ENCODE data around the gene GAS6.
"Not testable (repeated sequence)": the region's sequence is repeated elsewhere in the genome, so short reads cannot be mapped to it uniquely, and the experiment has no call there.

GAS6 gene

DNA sequence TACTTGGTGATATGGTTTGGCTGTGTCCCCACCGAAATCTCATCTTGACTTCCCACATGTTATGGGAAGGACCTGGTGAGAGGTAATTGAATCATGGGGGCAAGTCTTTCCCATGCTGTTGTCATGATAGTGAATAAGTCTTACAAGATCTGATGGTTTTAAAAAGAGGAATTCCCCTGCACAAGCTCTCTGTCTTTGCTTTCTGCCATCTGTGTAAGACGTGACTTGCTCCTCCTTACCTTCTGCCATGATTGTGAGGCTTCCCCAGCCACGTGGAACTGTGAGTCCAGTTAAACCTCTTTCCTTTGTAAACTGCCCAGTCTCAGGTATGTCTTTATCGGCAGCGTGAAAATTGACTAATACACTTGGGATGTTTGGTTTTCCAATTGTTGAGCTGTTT lies 4.0 kb upstream of the GAS6 start:
- DNase-seq (ENCODE audit: low read depth in 2 of 2): not testable (repeated sequence)

DNA sequence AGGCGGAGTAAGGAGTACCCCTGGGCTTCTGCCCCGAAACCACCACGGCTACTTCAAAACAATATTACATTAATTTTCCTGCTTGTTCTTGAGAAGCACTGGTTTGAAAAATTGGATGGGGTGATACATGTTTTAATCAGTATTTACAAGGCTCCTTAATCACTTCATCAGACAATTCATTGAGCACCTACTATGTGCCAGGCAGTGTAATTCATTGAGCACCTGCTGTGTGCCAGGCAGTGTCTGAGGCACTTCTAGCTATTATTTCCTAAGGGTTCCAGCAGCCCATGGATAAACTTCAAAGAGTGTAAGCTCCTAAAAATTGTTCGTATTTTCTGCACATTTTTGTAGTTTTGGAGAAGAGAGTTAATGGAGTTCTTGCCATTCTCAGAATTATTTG lies 1.6 kb upstream of the GAS6 start:
- DNase-seq (ENCODE audit: low read depth in 2 of 2): no peak

DNA sequence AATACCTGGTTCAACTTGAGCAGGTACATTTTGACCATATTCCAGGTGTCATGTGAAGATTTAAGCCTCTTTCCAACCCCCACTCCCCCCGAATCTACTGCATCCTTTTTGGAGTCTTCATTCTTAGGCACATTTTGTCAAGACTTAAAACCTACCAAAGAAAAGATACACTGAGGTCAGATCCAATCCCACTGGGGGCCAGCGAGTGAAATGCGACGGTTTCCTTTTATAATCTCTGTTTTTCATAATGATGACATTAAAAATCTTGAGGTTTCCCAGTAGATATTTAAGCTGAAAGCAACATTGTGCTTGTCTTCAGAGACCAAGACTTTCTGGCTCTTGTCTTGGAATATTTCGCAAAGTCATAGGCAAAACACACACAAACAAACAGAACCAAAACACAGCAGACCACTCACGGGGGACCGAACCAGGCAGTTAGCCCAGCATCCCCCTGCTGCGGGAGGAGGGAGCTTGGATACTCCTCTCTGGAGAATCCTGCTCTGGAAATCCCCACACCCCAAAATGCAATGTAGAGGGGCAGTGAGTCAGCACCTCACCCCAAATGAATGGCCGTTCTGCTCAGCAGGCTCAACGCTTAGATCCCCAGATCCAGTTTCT lies 506 bp upstream of the GAS6 start:
- DNase-seq (ENCODE audit: low read depth in 2 of 2): no peak

DNA sequence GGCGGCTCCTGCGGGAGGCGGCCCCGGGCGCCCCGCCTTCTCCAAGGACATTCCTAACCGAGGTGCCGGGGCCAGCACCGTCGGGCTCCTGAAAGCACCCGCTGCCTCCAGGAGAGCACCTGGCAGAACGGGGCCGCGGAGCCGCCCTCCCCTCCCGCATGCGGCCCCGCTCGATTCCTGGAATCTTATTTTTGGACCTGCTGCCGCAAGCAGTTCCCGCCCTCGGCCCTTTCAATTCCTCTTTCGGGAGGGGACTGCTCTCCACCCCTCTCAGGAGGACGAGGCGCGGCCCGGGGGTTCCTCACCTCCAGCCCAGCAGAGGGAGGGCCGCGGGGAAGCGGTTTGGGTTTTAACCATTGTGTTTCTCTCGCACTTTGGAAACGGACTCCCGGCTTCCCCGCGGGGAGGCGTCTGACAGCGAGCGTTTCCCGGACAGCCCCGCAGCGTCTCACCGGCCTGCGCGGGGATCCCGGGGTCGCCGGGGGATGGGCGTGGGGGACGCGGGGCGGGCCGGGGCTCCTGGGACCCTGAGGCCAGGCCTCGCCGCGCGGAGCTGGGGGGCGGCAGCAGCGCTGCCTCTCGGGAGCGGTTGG lies 849 bp downstream of the GAS6 start:
- DNase-seq (ENCODE audit: low read depth in 2 of 2): no peak

DNA sequence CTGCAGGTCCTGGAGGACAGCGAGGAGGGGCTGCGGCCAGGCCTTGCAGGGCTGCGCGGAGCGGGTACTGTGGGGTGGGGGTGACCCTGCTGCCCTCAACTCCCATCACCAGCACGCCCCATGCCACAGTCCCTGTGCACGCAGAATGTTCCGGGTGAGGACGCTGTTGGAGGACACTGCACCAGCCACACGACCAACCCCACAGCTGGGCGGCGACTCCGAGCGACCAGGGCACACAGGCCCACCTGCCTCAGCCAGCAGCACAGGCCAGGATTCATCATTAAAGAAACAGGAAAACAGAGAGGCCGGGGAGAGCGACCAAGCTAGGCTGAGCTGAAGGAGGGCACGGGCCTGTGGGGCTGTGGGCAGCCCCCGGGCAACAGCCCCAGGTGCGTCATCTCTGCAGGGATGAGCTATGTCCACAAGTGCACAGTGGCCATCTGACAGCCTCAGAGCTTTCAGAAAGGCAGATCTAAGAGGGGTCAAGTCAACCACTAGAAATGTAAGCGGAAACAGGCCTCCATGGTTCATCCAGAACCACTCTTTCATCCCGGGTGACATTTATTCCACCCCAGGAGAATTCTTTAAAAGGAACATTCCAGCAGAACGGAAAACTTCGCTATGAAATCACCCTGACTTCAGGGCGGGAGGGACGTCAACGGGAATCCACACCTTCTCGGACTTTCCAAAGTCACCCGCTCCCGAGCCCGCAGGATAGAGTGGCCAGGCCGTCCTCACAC lies 1.5 kb downstream of the GAS6 start:
- no peak for DNase-seq (ENCODE audit: low read depth in 2 of 2)

DNA sequence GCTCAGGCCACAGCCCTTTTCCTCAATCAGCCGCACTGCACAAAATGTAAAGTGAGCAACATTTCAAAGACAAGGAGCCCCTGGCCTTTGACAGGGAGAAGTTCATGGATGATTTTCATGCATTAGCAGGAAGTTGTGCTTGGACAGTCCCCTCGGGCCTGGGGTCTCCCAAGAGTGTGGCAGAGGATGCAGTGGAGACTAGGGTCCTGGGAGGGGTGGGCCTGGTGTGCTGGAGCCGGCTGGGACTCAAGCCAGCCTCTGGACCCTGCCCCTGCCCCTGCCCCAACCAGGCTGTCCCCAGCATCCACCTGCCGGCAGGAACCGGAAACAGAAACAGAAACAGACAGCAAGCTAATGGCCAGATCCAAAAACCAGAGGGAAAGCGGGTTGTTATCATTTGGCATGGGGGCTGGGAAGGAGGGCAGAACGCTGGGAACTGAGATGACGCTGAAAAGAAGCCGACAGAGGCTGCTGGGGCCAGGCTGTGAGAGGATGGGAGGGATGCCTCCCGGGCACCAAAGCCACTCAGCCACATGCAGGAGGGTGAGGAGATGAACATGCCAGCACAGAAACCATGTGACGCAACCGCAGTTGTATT lies 2.3 kb downstream of the GAS6 start:
- DNase-seq (ENCODE audit: low read depth in 2 of 2): no peak

DNA sequence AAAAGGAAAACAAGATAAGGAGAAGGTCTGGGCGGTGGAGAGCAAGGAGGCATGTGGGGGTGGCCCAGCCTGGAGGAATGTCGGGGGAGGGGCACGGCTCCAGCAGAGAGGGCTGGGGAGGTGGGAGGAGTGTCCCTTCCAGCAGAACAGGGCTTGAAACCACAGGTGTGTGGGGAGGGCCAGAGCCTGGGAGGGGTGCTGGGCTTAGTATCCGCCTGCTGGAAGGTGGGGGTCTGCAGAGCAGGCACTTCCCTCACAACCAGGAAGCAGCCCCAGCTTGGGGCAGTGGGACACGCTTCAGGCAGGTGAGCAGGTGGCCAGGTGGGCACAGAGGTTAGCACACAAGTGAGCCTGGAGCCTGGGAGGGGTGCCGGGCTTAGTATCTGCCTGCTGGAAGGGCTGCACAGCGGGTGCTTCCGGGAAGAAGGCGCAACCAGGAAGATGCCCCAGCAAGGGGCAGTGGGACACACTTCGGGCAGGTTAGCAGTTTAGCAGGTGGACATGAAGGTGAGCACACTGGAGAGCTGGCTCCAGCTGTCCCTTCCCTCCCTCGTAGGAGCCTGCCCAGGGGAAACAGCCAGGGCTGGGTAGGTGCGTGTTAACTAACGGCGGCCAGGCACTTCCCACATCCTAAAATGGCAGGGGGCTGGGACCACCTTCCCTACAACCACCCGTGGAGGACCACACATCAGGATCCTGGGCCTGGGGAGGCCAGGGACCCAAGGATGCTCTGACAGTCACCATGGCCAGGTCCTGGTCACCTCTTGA lies 3.0 kb downstream of the GAS6 start:
- no peak for DNase-seq (ENCODE audit: low read depth in 2 of 2)

DNA sequence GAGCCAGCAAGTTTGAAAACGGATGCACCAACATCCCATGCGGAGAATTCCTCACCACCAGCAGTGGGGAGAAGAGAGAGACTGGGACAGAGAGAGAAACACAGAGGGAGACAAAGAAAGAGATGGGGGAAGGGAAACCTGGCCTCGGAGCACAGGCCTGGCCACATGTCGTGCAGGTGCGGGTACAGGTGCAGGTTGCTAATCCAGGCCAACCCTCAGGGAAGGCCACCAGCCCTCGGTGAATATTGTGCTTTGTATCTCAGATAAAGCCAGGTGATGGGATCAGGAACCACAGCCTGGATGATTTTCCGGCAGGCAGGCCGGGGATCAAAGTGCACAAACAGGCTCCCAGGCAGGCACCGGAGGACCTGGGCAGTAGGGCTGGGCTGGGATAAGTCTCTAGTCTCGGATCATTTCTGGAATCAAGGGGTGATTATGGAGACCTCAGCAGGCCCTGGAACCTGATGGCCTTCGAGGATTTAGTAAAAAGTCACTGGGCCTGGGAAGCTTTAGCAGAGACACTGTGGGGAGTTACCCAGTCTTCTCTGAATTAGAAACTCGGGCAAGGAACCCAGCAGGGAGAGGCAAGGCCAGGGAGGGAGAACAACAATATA lies 3.7 kb downstream of the GAS6 start:
- no peak for DNase-seq (ENCODE audit: low read depth in 2 of 2)

DNA sequence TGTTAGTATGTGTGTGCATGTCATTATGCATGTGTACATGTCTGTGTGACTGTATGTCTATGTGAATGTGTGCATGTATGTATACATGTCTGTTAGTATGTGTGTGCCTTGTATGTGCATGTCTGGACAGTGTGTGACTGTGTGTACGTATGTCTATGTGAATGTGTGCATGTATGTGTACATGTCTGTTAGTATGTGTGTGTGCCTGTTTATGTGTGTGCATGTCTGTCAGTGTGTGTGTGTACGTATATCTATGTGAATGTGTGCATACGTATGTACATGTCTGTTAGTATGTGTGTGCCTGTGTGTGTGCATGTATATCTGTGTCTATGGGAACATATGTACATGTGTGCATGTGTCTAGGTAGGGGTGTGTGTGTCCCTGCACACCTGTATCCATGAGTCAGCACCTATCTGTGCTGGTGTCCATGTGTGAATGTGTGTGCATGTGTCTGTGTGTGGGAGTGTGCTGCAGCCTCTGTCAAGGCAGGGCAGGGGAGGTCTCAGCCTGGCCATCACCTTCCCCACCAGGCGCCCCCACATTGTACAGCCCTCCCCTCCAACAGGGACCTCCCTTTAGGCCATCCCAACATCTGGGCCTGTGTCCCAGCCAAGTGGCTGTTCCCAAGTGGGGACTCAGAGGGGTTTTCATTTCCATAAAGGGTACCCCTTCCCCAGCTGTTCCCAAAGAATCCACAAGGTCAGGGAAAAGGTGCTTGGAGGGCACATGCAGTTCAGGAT lies 4.4 kb downstream of the GAS6 start:
- no peak for DNase-seq (ENCODE audit: low read depth in 2 of 2)

DNA sequence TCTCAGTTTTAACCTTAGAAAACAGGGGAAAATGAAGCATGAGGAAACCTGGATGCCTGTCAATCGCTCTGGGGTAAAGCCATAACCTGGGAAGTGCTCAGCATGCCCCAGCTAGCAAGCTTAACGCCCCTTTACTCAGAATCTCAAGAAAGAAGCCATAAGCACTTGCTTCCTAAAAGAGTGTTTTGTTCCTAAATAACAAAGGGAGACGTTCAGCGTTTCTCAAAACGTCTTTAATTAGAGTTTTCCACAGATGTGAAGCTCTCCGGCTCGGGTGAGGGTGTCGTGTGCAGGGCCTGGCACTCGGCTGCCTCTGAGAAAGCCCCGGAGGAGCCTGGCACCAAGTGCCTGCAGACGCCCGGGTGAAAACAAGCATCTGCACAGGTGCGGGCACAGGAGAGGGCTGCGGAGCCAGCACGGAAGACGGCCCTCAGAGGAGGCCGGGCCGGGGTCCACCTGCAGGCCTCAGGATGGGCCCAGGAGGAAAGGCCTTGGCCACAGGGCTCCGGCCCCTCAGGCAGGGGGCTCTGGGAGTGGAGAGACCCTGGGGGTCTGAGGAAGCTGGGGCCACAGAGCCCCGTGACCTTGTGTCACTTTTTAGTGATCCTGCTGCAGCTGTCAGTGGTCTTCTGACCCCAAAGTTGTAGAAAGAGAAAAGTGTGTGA lies 6.2 kb downstream of the GAS6 start:
- DNase-seq (ENCODE audit: low read depth in 2 of 2): no peak

DNA sequence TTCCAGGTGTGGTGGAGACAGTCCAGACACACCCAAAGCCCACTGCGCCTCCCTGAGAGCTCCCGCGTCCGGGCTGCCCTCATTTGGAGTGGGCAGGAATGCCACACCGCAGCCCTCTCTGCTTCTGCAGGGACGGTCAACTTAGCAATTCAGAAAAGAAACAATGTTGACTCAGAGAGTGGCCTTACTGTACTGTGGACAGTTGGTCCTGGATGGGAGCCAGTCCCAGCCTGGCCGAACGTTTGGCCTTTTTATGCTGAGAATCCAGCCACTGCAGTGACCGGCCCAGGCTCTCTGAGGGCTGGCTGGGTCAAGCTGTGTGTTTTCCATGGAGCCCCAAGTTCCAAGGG lies 7.2 kb downstream of the GAS6 start:
- DNase-seq (ENCODE audit: low read depth in 2 of 2): no peak

DNA sequence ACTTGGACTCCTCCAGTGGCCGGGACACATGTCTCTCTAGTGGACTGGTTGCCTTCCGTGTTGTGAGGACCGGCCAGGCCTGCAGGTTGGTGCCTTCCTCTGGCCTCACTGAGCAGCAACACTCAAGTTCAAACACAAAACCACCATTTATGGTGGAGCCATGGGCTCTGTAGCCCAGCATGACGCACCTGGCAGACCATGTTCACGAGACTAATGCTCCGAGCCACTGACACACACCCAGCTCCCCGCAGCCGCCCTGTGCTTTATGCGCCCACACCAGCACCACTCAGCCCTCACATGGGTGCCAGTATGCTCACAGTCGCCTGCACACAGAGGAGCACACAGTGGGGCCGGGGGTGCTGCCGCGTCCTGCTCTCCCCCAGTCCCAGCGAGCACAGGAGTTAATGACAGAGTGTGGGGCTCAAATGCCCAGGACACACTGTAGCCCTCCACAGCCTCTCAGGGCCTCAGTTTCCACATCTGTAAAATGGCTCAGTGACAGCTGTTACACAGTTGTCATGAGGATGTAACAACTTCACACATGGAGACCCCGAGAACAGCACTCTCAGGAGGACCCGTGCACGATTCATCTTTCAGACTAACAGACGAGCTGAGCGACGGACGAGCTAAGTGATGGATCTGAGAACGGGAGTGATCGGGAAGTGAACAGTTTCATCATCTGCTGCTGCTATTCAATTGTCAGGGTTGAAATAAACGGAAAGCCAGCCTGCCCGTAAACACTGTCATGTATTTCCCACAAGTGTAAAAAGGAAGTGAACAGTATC lies 7.8 kb downstream of the GAS6 start:
- no peak for DNase-seq (ENCODE audit: low read depth in 2 of 2)

DNA sequence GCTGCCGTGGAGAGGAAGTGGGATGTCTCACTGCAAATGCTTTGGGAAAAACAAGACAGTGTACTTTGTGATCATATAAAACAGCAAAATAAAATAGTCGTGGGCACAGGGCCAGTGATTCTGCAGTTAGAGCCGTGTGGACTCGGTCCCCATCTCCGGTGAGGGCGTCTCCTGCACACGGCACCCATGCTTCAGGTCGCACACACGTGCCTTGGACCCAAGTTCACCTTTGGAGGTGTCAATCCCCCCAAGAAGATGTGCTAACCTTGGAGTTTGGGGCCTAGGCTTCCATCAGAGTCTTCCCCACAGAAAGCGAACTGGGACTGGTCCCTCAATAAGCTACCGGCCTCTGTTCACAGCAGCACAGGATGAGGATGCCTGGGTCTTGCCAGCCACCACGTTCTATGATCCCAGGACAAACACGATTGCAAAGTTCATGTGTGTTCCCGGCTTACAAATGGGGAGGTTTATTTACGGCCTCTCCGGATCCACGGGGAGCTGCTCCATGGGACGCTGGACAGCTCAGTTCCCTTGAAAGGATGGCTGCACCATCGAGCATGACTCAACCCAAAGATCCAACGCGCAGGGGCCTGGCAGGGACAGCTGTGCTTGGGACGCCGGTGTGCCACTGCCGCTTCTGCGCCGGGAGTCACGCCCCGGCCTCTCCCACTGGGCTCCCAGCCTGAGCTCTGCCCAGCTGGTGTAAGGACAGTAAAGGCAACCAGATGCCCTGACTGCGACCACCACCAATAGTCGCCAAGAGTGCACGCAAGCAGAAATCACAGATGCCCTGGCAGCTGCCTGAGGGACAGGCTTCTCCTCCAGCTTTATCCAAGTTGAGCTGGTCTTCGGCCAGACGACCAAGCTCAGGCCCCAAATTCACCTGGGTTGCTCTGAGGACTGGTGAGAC lies 8.6 kb downstream of the GAS6 start:
- DNase-seq (ENCODE audit: low read depth in 2 of 2): no peak

DNA sequence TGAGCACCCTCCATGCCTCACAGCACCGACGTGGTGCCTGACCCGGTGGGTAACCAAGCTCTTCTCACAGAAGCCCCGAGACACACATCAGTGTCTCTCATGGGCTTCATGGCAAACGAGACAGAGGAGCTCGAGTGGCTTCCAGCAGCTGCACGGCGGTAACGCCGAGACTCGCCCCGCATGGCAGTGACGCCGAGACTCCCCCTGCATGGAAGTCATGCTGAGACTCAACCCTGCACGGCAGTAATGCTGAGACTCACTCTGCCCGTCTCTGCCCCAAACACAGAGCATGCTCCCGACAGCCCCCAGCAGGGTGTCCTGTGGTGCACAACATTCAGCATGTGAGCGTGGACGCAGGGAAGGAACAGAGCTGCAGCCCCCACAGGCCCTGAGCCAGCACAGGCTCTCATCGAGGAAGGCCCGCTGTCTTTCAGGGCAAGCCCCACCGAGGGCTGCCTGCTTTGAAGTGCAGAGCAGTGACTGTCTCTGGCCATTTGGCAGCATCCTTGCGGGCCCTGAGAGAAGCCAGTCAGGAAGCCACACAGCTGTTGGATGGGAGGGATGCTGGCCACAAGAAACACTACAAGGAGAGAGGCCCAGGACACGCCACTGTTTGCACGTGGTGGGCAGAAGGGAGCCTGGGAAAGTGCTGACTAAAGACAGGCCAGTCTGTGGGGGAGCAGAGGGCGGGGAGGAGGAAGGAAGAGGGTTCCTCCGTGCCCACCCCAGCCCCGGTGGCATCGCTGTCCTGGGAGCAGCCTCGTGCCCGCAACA lies 9.5 kb downstream of the GAS6 start:
- no peak for DNase-seq (ENCODE audit: low read depth in 2 of 2)

DNA sequence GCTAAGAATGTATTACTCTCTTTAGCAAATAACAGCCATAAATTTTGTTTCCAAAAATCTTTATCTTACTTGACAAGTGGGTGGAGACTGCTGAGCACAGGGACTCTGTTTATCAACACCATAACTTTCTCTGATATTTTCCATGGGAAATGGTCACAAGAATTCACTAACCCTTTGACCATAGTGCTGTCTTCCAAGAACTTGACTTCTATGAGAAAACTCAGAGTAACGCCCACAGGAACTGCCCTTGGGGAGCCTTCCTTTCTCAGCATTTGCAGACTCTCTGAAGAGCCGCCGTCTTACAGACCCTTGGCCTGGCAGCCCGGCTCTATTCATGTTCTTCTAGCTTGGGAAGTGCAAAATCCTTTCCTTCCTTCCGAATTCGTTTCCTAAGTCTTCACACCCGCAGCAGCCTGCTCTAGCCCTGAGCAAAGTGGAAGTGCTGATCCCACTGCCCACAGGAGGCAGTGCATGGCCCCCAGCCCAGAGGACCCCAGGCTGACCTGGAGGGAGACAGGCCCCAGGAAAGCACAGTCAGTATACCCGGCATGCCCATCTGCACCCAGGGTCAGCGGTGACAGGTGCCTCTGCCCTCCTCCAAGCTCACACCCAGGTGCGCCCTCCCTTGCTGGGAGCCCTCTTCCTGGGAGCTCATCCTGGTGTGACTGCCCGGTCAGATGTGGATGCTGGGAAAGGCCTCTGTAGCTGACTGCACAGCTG lies 10.2 kb downstream of the GAS6 start:
- DNase-seq (ENCODE audit: low read depth in 2 of 2): no peak

DNA sequence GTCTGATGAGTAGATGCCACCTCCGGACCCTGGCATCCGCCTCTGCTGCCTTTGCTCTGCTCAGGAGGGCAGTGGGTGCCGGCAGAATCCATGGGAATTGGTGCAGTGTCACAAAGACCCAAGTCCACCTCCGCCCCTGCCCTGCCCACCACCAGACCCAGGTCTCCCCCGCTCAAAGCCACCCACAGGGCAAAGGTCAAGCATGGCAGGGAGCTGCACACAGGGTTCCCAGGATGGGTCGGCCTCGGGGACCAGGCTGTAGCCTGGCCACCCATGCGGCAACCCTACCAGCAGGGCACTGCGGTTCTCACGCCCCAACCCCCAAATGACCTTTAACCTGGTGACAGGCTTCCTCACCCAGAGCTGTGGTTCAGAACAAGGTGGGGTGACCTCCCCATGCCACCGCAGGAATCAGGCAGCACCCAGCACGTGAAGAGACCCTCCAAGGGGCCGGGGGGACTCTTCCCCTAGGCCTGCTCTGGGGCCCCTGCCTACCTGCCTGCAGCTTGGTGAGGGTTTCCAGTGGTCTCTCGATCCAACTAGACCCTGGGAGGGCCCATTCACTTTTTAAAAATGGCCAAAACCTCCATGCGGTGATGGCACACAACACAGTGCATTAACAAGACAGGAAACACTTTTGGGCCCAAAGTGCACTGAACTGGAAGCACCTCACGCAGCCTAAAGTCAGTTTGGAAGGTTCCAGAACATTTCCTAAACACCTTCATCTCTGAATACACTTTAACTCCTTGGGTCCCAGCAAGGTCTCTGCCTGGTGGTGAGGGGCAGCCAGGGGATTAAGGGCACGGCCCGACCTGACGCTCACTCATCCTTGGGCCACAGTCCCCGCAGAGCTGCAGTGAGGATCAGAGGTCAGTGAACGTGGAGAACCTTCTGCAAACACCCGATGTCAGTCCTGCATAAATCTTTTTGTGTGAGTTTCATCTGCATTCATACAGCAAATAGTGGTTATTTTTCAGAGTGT lies 11.0 kb downstream of the GAS6 start:
- DNase-seq (ENCODE audit: low read depth in 2 of 2): no peak
